ENCODE results near the gene SORCS2. TPM values are rescaled to one million over a fixed set of nuclear protein-coding genes. Genes with fewer than 3 reads are reported as not detected.

The SORCS2 gene
- total and polyA plus RNA-seq, 2 of the 4 experiments (the other 2 are of a cell fraction) = 0.36 to 0.62 TPM

- Histone ChIP-seq H4K20me1 (ENCODE audit: insufficient read depth, low read length) (peaks cover 33% of the 10 kb centered on the region), H2BK20ac (ENCODE audit: low read depth, low read length) (no peak overlapping the region), H3K14ac (replicated peaks; ENCODE audit: low read depth, low read length) (no peak overlapping the region), H2AFZ (replicated peaks; ENCODE audit: low read length, poor library complexity) (no peak overlapping the region), H2BK5ac (ENCODE audit: low read depth, low read length, poor library complexity, severe bottlenecking) (no peak overlapping the region), H4K8ac (ENCODE audit: low read depth in 2 of 2, low read length in 2 of 2) (no peak overlapping the region), H2AK5ac (ENCODE audit: low read depth, low read length) (no peak overlapping the region), H3K18ac (ENCODE audit: low read depth, low read length) (no peak overlapping the region), H3K4me2 (ENCODE audit: low read depth, low read length) (no peak overlapping the region), H3K27me3 (ENCODE audit: control insufficient read depth, insufficient read depth, low read length) (no peaks in the 10 kb centered on the region), H3K9me1 (ENCODE audit: insufficient read depth, low read length) (peaks cover 11% of the 10 kb centered on the region), H4K91ac (ENCODE audit: insufficient read depth, low read depth, low read length) (no peak overlapping the region), H3K36me3 (ENCODE audit: control insufficient read depth, insufficient read depth, low read length) (peaks cover 63% of the 10 kb centered on the region), H2AK9ac (replicated peaks; ENCODE audit: low read depth, low read length, poor library complexity) (no peak overlapping the region), H2BK15ac (ENCODE audit: low read depth, low read length) (no peak overlapping the region), H3K4ac (ENCODE audit: low read depth, low read length) (no peak overlapping the region), H3K4me1 (ENCODE audit: control insufficient read depth, insufficient read depth, low read length) (peaks cover 7% of the 10 kb centered on the region), H3K27ac (ENCODE audit: insufficient read depth, low read length) (no peak overlapping the region), H3K56ac (ENCODE audit: extremely low read depth, insufficient read depth, low read length) (no peak overlapping the region), H3K9me3 (ENCODE audit: control insufficient read depth, insufficient read depth, low read length) (no peaks in the 10 kb centered on the region), H3K79me1 (ENCODE audit: low read depth in 1 of 2, low read length in 2 of 2) (peaks cover 37 to 78% of the 10 kb centered on the region in 2 experiments), H4K5ac (ENCODE audit: low read depth, low read length) (no peak overlapping the region), H3K23ac (ENCODE audit: low read depth, low read length) (no peak overlapping the region), H3K4me3 (ENCODE audit: insufficient read depth, low read depth, low read length) (no peak overlapping the region), H2BK120ac (ENCODE audit: low read depth, low read length) (no peak overlapping the region), H3K9ac (ENCODE audit: low read depth, low read length) (no peak overlapping the region)
- BruUV-seq (replicated peaks) = no TSS peak
- intact Hi-C loops (cut with micrococcal nuclease) (no loop called here), in situ Hi-C loops (cut with MboI; ENCODE audit: low sequenced_read_pairs) (no loop called here), dilution Hi-C loops (cut with HindIII; ENCODE audit: low sequenced_read_pairs, unreplicated experiment) (no loop called here)
- no peak for DNase-seq
- 85% methylated on average over 7 of the region's 10 CpGs; no CpG with 5 or more reads in 1 of the 2 experiments for WGBS, 2 experiments (ENCODE audit: extremely low coverage in 2 of 2, insufficient read length in 1 of 2)
- ChIA-PET POLR2A (ENCODE audit: unreplicated experiment) (no interaction called here), CTCF (no interaction called here)
- TF ChIP-seq, protein P1, sequence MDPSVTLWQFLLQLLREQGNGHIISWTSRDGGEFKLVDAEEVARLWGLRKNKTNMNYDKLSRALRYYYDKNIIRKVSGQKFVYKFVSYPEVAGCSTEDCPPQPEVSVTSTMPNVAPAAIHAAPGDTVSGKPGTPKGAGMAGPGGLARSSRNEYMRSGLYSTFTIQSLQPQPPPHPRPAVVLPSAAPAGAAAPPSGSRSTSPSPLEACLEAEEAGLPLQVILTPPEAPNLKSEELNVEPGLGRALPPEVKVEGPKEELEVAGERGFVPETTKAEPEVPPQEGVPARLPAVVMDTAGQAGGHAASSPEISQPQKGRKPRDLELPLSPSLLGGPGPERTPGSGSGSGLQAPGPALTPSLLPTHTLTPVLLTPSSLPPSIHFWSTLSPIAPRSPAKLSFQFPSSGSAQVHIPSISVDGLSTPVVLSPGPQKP (IDR thresholded peaks at IDR 0.05; ENCODE audit: borderline replicate concordance, low read depth, low read length) = no peak
- no peak for TF ChIP-seq RCOR1 (IDR thresholded peaks at IDR 0.05; ENCODE audit: insufficient replicate concordance, low read length)
- TF ChIP-seq NFE2L2 (IDR thresholded peaks at IDR 0.05; ENCODE audit: low read depth, low read length) = no peak
- TF ChIP-seq RFX5 (IDR thresholded peaks at IDR 0.05; ENCODE audit: low read depth, low read length) = no peak
- no peak for TF ChIP-seq MXI1 (IDR thresholded peaks at IDR 0.05; ENCODE audit: borderline replicate concordance, low read depth, low read length)
- no peak for TF ChIP-seq CHD1 (IDR thresholded peaks at IDR 0.05; ENCODE audit: low read depth, low read length)
- no peak for TF ChIP-seq SMC3 (IDR thresholded peaks at IDR 0.05; ENCODE audit: low read depth, low read length)
- TF ChIP-seq, protein P2, sequence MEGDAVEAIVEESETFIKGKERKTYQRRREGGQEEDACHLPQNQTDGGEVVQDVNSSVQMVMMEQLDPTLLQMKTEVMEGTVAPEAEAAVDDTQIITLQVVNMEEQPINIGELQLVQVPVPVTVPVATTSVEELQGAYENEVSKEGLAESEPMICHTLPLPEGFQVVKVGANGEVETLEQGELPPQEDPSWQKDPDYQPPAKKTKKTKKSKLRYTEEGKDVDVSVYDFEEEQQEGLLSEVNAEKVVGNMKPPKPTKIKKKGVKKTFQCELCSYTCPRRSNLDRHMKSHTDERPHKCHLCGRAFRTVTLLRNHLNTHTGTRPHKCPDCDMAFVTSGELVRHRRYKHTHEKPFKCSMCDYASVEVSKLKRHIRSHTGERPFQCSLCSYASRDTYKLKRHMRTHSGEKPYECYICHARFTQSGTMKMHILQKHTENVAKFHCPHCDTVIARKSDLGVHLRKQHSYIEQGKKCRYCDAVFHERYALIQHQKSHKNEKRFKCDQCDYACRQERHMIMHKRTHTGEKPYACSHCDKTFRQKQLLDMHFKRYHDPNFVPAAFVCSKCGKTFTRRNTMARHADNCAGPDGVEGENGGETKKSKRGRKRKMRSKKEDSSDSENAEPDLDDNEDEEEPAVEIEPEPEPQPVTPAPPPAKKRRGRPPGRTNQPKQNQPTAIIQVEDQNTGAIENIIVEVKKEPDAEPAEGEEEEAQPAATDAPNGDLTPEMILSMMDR (conservative IDR thresholded peaks at IDR 0.05; ENCODE audit: low read depth, low read length) = no peak
- no peak for TF ChIP-seq MAZ (IDR thresholded peaks at IDR 0.05; ENCODE audit: borderline replicate concordance, low read depth, low read length)
- no peak for TF ChIP-seq CEBPB (IDR thresholded peaks at IDR 0.05; ENCODE audit: low read depth, low read length)
- TF ChIP-seq BHLHE40 (IDR thresholded peaks at IDR 0.05; ENCODE audit: low read depth, low read length) = no peak
- TF ChIP-seq, protein P3, sequence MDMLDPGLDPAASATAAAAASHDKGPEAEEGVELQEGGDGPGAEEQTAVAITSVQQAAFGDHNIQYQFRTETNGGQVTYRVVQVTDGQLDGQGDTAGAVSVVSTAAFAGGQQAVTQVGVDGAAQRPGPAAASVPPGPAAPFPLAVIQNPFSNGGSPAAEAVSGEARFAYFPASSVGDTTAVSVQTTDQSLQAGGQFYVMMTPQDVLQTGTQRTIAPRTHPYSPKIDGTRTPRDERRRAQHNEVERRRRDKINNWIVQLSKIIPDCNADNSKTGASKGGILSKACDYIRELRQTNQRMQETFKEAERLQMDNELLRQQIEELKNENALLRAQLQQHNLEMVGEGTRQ (IDR thresholded peaks at IDR 0.05; ENCODE audit: low read depth, low read length) = no peak
- no peak for TF ChIP-seq RAD21 (IDR thresholded peaks at IDR 0.05; ENCODE audit: low read length)
- TF ChIP-seq FOS (IDR thresholded peaks at IDR 0.05; ENCODE audit: low read depth, low read length) = no peak
- no peak for TF ChIP-seq MAFK (IDR thresholded peaks at IDR 0.05; ENCODE audit: low read depth, low read length)
- no peak for TF ChIP-seq POLR2A (IDR thresholded peaks at IDR 0.05; ENCODE audit: low read depth, low read length)
- no peak for ATAC-seq (ENCODE audit: low read depth)
Measured at GRCh38 chr4:7786517-7786916, 594.2 kb downstream of the SORCS2 start.
